Stimulated activated naive CD4-positive, alpha-beta T cell (primary cell): Measurements from ENCODE around the gene IGF2BP3.

Experiments
- DNase-seq, 6 experiments: peaks; one replicate each; lab custom pipeline; 2025; lab: John Stamatoyannopoulos, UW

Gene IGF2BP3

GRCh38 chr7:23295401-23295697 is 174.9 kb downstream of the IGF2BP3 start:
- DNase-seq, result no peak

- no peak for DNase-seq
Observed at GRCh38 chr7:23294549-23295400, 175.5 kb downstream of the IGF2BP3 start.

GRCh38 chr7:23293500-23294073 is 176.7 kb downstream of the IGF2BP3 start:
- no peak for DNase-seq

- DNase-seq, result no peak
Observed at GRCh38 chr7:23292623-23293022, 177.7 kb downstream of the IGF2BP3 start.

- DNase-seq, result no peak
Observed at GRCh38 chr7:23291957-23292560, 178.2 kb downstream of the IGF2BP3 start.

GRCh38 chr7:23290993-23291392 is 179.3 kb downstream of the IGF2BP3 start:
- DNase-seq, result no peak

- DNase-seq, result no peak
Observed at GRCh38 chr7:23287612-23288011, 182.7 kb downstream of the IGF2BP3 start.

- no peak for DNase-seq
Observed at GRCh38 chr7:23285657-23286646, 184.3 kb downstream of the IGF2BP3 start.

GRCh38 chr7:23284871-23285270 is 185.4 kb downstream of the IGF2BP3 start:
- DNase-seq, result no peak

GRCh38 chr7:23283086-23283485 is 187.2 kb downstream of the IGF2BP3 start:
- DNase-seq, result no peak

- no peak for DNase-seq
Observed at GRCh38 chr7:23279819-23280525, 190.3 kb downstream of the IGF2BP3 start.

GRCh38 chr7:23277359-23277989 is 192.8 kb downstream of the IGF2BP3 start:
- peak in 3 of 6 experiments; percentile 32 to 66 (median 65) for DNase-seq

- no peak for DNase-seq
Observed at GRCh38 chr7:23276947-23277346, 193.3 kb downstream of the IGF2BP3 start.

GRCh38 chr7:23276376-23276775 is 193.9 kb downstream of the IGF2BP3 start:
- no peak for DNase-seq

GRCh38 chr7:23275912-23276311 is 194.4 kb downstream of the IGF2BP3 start:
- DNase-seq, result no peak

- peak; percentile 68 to 86 (median 76) for DNase-seq
Observed at GRCh38 chr7:23273141-23273599, 197.1 kb downstream of the IGF2BP3 start.

GRCh38 chr7:23272275-23272674 is 198.0 kb downstream of the IGF2BP3 start:
- DNase-seq, result no peak

- no peak for DNase-seq
Observed at GRCh38 chr7:23268746-23269145, 201.5 kb downstream of the IGF2BP3 start.

GRCh38 chr7:23268167-23268566 is 202.1 kb downstream of the IGF2BP3 start:
- no peak for DNase-seq

GRCh38 chr7:23267357-23267756 is 202.9 kb downstream of the IGF2BP3 start:
- DNase-seq, result no peak

- DNase-seq, result no peak
Observed at GRCh38 chr7:23266918-23267317, 203.4 kb downstream of the IGF2BP3 start.
